Astrocyte (in vitro differentiated cells and primary cell): ENCODE measurements around the gene SLC38A6.

Experiments used
- CTCF ChIP-seq: IDR thresholded peaks from 2 replicates; pipeline ENCODE4 v1.5.1; 2011; ENCODE audit warnings: low read depth, mild to moderate bottlenecking, inconsistent platforms, low read length, moderate library complexity; ENCODE audit not compliant: insufficient read depth
- EZH2 ChIP-seq: IDR thresholded peaks from 2 replicates; pipeline ENCODE4 v1.6.1; 2012; ENCODE audit warnings: mild to moderate bottlenecking, low read length, inconsistent platforms; ENCODE audit not compliant: insufficient read depth

- TF ChIP-seq CTCF = peak; percentile 96
- TF ChIP-seq EZH2 = no peak
Measured at GRCh38 chr14:61025251-61026223, 44.5 kb downstream of the SLC38A6 start.
